Nephron progenitor cell (in vitro differentiated cells): ENCODE measurements around the gene PIGR.

Source experiments
- DNase-seq: peaks from one replicate; pipeline ENCODE4 v3.0.0; 2021
- H3K27ac Mint-ChIP-seq: 2 replicates; pipeline ENCODE4 v1.8.0; 2021; ENCODE audit warnings: mild to moderate bottlenecking, moderate library complexity, mixed read lengths
- H3K27me3 Mint-ChIP-seq: 2 replicates; pipeline ENCODE4 v1.8.0; 2021; ENCODE audit warnings: mild to moderate bottlenecking, low read depth, mixed read lengths; ENCODE audit not compliant: poor library complexity
- H3K36me3 Mint-ChIP-seq: 2 replicates; pipeline ENCODE4 v1.8.0; 2021; ENCODE audit warnings: low read depth, mixed read lengths
- H3K4me1 Mint-ChIP-seq: 2 replicates; pipeline ENCODE4 v1.8.0; 2021; ENCODE audit warnings: mixed read lengths
- H3K4me3 Mint-ChIP-seq: 2 replicates; pipeline ENCODE4 v1.8.0; 2021; ENCODE audit warnings: mild to moderate bottlenecking, moderate library complexity, mixed read lengths
- H3K9me3 Mint-ChIP-seq: 2 replicates; pipeline ENCODE4 v1.8.0; 2021; ENCODE audit warnings: mild to moderate bottlenecking, moderate library complexity, mixed read lengths
- CTCF ChIP-seq: fragments of 200-600 bp; sonication (generic); IDR thresholded peaks from 2 replicates; pipeline ENCODE4 v1.5.0; 2021; ENCODE audit warnings: antibody characterized with exemption

Gene PIGR

GRCh38 chr1:206896261-206896660 is 50.0 kb downstream of the PIGR start:
- no peak for TF ChIP-seq CTCF
- Mint-ChIP-seq H3K27ac (no peak overlapping the region), H3K4me3 (no peak overlapping the region)

GRCh38 chr1:206895837-206896242 is 50.4 kb downstream of the PIGR start:
- DNase-seq, result no peak
- H3K9me3 Mint-ChIP-seq, result no peaks in the 10 kb centered on the region
- no peak for TF ChIP-seq CTCF
- H3K4me1 Mint-ChIP-seq, result peaks cover 71% of the 10 kb centered on the region
- peak overlapping the region; percentile 1 for H3K4me3 Mint-ChIP-seq
- H3K36me3 Mint-ChIP-seq, result no peaks in the 10 kb centered on the region
- H3K27me3 Mint-ChIP-seq, result peaks cover 19% of the 10 kb centered on the region
- peak overlapping the region; percentile 95 for H3K27ac Mint-ChIP-seq

More at GRCh38 chr1:206896261-206896660, 50.0 kb downstream of the PIGR start:
- Mint-ChIP-seq H3K27me3 (peaks cover 19% of the 10 kb centered on the region), H3K4me1 (peaks cover 67% of the 10 kb centered on the region), H3K36me3 (no peaks in the 10 kb centered on the region), H3K9me3 (no peaks in the 10 kb centered on the region)
- DNase-seq, result no peak

GRCh38 chr1:206895325-206895724 is 50.9 kb downstream of the PIGR start:
- TF ChIP-seq CTCF, result no peak
- Mint-ChIP-seq H3K4me3 (peak overlapping the region; percentile 1), H3K4me1 (peaks cover 72% of the 10 kb centered on the region), H3K9me3 (no peaks in the 10 kb centered on the region), H3K27ac (peak overlapping the region; percentile 95), H3K27me3 (peaks cover 20% of the 10 kb centered on the region), H3K36me3 (no peaks in the 10 kb centered on the region)
- DNase-seq, result no peak

GRCh38 chr1:206893380-206893779 is 52.9 kb downstream of the PIGR start:
- TF ChIP-seq CTCF, result no peak
- H3K9me3 Mint-ChIP-seq, result no peaks in the 10 kb centered on the region
- H3K4me3 Mint-ChIP-seq, result no peak overlapping the region
- peak overlapping the region; percentile 1 for H3K27ac Mint-ChIP-seq
- H3K4me1 Mint-ChIP-seq, result peaks cover 67% of the 10 kb centered on the region
- no peaks in the 10 kb centered on the region for H3K36me3 Mint-ChIP-seq
- no peak for DNase-seq
- H3K27me3 Mint-ChIP-seq, result peaks cover 16% of the 10 kb centered on the region

- no peak for TF ChIP-seq CTCF
- peaks cover 16% of the 10 kb centered on the region for H3K27me3 Mint-ChIP-seq
- H3K4me3 Mint-ChIP-seq, result no peak overlapping the region
- peaks cover 67% of the 10 kb centered on the region for H3K4me1 Mint-ChIP-seq
- no peaks in the 10 kb centered on the region for H3K36me3 Mint-ChIP-seq
- H3K27ac Mint-ChIP-seq, result no peak overlapping the region
- no peak for DNase-seq
- H3K9me3 Mint-ChIP-seq, result no peaks in the 10 kb centered on the region
Measured at GRCh38 chr1:206892351-206892984, 53.8 kb downstream of the PIGR start.

GRCh38 chr1:206891412-206891811 is 54.9 kb downstream of the PIGR start:
- no peak for TF ChIP-seq CTCF
- Mint-ChIP-seq H3K4me1 (peaks cover 67% of the 10 kb centered on the region), H3K4me3 (no peak overlapping the region), H3K27ac (no peak overlapping the region), H3K9me3 (no peaks in the 10 kb centered on the region), H3K27me3 (peaks cover 16% of the 10 kb centered on the region), H3K36me3 (no peaks in the 10 kb centered on the region)
- DNase-seq, result no peak
